GM18858 (cell line): ENCODE results near the gene SNAPC3.

Experiments
- ATAC-seq: cut with Tn5 transposase; IDR thresholded peaks from one replicate; pipeline ENCODE4 v1.9.1; 2021; ENCODE audit not compliant: unreplicated experiment

SNAPC3 gene

DNA sequence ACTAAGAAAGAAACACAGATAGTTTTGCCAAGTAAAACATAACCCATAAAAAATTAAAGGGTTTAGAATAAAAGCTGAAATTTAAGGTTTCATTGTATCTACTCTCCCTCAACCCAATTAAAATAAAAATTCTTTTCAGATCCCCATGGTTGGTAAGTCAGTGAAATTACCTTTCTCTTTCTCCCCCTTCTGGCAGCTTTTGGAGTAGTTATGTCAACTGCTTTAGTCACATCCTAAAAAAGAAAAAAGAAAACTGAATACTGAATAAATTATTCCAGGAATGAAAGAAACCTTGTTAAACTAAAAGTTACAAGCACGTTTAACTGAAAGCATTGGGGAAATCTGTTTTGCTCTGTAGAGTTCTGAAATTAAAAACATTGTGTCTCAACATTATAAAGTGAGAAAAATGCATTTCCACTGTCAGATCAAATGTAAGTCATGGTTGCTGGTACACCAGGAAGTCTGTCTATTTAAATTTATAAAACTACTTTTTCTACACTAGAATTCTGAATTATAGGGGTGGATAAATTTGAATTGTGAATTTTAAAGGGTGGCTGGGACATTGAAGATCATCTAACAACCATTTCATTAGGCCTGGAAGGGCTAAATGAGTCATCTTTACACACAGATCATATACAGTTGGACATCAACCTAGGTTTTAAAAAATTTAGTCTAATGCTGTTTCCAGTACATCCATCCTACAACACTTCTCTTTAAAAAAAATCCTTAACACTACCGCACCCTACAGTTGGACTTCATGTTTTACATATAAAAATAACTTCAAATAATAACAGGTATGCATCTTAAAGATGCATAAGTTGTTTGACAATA, 63.4 kb downstream of the SNAPC3 start:
- ATAC-seq, result no peak

DNA sequence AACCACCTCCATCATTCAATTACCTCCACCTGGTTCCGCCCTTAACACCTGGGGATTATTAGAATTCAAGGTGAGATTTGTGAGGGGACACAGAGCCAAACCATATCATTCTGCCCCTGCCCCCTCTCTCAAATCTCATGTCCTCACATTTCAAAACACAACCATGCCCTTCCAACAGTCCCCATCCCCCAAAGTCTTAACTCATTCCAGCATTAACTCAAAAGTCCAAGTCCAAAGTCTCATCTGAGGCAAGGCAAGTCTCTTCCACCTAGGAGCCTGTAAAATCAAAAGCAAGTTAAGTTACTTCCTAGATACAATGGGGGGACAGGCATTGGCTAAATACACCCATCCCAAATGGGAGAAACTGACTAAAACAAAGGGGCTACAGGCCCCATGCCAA, 69.3 kb downstream of the SNAPC3 start:
- no peak for ATAC-seq

DNA sequence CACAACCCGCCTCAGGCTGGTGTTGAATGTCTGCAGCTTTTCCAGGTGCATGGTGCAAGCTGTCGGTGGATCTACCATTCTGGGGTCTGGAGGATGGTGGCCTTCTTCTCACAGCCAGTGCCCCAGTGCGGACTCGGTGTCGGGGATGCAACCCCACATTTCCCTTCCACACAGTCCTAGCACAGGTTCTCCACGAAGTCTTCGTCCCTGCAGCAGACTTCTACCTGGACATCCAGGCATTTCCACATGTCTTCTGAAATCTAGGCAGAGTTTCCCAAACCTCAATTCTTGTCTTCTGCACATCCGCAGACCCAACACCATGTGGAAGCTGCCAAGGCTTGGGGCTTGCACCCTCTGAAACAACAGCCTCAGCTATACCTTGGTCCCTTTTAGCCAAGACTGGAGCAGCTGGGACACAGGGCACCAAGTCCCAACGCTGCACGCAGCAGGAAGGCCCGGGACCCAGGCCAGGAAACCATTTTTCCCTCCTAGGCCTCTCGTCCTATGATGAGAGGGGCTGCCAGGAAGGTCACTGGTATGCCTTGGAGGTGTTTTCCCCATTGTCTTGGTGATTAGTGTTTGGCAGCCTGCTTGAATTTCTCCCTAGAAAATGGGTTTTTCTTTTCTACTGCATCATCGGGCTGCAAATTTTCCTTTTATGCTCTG, 69.9 kb downstream of the SNAPC3 start:
- ATAC-seq, result no peak

DNA sequence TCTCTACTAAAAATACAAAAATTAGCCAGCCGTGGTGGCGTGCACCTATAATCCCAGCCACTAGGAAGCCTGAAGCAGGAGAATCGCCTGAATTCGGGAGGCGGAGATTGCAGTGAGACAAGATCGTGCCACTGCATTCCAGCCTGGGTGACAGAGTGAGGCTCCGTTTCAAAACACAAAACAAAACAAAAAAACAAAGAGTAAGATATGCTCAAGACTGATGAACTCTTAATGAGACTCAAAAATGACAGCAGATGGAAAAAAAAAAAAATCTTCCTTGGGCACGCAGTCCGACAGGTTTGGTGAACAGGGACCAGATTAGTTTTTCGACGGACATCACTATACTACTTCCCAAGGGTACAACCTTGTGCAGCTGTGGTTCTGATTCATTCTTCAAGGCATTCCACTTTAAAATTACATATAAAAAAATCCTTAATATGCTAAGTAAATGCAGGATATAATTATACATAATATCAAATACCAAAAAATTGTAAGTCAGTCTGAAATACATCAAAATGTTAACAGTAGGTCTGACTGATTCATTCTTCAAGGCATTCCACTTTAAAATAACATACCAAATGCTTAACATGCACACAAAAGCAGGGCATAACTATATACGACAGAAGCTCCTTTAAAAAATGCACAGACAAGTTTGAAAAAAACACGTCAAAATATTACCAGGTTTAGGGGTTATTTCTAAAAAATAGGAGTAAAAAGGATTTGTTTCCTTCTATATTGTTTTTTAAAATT, 75.7 kb downstream of the SNAPC3 start:
- ATAC-seq, result no peak

DNA sequence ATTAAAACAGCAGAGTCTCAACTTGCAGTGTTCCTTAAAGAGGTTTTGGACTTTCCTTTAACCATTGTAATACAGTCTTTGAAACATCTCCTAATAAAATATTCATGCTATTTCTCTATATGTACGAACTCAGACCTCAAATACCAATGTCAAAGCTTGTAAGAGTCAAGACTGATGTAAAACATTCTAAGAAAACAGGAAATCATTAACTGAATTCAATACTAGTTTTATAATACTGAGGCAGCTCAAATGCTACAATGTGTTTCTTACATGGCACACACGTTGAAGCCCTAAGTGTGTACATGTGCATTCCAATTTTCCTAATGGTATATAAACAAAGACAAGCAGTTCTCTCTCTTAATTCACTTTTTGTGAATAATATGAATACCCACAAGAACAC, 76.5 kb downstream of the SNAPC3 start:
- no peak for ATAC-seq

DNA sequence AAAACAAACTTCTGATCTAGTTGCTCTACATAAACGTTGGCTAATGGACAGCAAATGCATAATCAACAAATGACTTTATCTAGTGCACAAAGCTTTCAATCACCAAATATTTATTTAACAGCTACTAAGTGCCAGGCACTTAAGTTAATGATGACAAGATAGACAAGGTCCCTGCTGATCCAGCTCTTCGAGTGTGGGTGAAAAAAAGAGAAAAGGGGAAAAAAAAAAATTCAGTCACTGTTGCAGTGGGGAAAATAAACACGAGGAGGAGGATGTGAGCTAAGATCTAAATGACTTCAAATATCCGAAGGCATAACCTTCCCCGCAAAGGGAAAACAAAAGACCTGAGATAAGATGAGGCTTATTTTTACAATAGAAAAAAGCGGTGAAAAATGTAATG, 78.5 kb downstream of the SNAPC3 start:
- no peak for ATAC-seq

DNA sequence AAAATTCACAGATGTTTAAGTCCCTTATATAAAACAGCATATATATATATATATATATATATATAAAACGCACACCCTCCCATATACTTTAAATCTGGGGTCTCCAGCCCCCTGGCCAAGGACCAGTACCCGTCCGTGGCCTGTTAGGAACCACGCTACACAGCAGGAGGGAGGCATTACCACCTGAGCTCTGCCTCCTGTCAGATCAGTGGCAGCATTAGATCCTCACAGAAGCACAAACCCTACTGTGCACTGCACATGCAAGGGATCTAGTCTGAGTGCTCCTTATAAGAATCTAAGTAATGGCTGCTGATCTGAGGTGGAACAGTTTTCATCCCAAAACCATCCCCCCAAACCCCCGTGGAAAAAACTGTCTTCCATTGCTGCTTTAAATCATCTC, 79.1 kb downstream of the SNAPC3 start:
- no peak for ATAC-seq

DNA sequence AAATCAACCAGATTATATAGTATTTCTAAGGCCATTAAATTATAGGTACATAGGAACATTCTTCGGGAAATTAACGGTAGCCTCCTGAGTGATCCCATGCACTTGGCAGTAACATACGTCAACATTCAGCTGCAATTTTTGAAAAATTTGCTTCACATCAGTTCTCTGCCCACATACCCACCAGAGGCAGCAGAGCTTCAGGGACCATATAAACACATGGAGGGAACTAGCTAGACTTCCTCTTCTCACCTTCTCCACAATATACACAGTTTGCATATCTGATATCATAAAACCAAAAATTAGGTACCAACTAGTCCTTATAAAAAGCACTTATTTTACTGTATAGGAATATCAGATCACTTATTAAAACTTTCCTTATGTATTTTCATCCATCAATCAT, 83.2 kb downstream of the SNAPC3 start:
- ATAC-seq, result no peak

DNA sequence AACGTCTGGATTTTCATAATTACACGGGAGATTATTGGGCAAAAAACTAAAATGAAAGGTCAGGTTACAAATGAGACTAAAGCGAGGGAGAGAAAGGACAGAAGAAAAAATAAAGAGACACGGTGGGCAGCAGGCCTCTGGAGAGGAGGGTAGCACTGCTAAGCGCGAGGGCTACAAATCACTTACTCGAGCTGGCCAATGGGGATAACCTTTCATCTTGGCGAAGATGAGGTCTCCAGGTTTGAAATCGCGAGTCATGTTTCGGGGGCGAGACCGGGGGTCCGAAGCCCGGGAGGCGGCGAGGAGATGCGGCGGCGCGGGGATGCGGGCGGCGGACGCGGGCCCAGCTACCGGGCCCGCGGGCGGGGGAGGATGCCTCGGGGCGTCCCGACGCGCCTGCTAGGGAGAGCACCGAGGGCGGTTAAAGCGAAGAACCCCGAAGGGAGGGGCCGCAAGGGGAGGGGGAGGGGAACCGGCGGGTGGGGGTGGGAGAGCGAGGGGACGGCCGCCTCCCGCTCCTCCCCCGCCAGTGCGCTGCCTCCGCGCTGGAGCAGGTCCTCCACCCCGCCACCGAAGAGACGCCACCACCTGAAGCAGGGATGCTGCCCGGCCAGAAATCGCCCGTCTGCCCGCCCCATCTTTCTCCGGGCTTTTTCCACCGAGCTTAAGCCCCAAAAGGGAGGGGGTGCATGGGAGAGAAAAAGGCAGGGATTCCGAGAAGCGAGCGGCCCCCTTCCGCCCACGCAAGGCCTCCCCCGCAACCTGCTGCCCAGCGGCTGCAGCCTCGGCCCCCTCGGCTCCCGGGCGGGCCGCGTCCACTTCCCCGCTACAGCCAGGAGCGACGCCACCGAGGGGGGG, 87.5 kb downstream of the SNAPC3 start:
- ATAC-seq, result peak; percentile 15

DNA sequence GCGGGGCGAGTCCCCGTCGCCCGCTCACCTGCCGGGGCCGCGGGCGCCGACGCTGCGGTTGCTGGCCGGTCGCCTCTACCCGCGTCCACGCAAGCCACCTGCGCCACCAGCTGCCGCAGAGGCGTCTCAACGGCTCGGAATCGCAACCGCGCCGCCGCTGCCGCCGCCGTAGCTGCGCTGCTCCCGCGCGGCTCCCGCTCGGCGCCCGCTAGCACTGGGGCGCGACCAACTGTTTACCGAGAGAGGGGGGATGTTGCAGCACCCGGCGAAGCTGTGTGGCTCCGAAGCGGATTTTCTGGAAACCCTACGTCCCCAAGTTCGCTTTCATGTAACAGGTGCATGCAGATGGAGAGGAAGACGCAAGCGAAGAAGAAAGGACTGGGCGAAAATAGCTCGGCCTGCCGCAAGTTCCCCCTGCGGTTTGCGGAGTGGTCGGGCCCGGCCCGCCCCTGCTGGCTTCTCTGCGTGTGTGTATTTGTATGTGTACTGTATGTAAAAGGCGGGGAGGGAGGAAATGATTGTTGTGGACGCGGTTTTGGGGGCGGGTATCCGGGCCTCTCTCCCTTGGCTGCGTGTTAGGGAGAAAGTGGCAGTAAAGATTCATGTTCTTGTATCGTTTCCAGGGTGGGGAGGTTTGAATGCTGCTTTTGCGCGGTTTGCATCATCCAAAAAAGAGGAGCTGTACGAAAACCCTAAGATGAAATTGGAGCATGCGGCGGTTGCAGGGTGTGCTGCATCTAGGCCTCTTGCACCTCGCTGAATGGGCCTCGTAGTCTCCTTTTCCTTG, 88.3 kb downstream of the SNAPC3 start, which contains the start of gene PSIP1:
TSS of gene PSIP1 (minus strand) at position 182 of the 787 bp plus-strand sequence. CDS start 782 bp downstream, outside the sequence.
- ATAC-seq, result peak; percentile 64
